PFSK-1 (cell line): ENCODE measurements around the gene POMGNT1.

Experiments used
- FOXP2 ChIP-seq: optimal IDR thresholded peaks from 2 replicates; pipeline ENCODE3; 2011; ENCODE audit warnings: borderline replicate concordance, control low read depth, inconsistent platforms; ENCODE audit not compliant: insufficient read depth; ENCODE audit errors: extremely low read length, extremely low read depth
- POLR2AphosphoS5 ChIP-seq: IDR thresholded peaks from 2 replicates; pipeline ENCODE4 v1.6.1; 2012; ENCODE audit warnings: low read depth, mild to moderate bottlenecking, control low read depth, low read length, moderate library complexity
- SIN3A ChIP-seq: IDR thresholded peaks from 2 replicates; pipeline ENCODE4 v1.6.1; 2012; ENCODE audit warnings: mild to moderate bottlenecking, low read length, moderate library complexity, borderline replicate concordance; ENCODE audit not compliant: insufficient read depth
- TAF1 ChIP-seq: IDR thresholded peaks from 2 replicates; pipeline ENCODE4 v1.6.1; 2012; ENCODE audit warnings: low read length, control low read depth, borderline replicate concordance; ENCODE audit not compliant: insufficient read depth
- TF ChIP-seq, protein P1 (sequence below), 2 experiments: IDR thresholded peaks; 2 replicates each; pipeline versions ENCODE4 v1.6.1 to v1.8.0; 2011 to 2012; ENCODE audit warnings: low read depth in 2 of 2, low read length in 2 of 2, control low read depth in 1 of 2, inconsistent platforms in 1 of 2, mild to moderate bottlenecking in 1 of 2, moderate library complexity in 1 of 2; ENCODE audit not compliant: insufficient read depth in 1 of 2

Gene POMGNT1

DNA sequence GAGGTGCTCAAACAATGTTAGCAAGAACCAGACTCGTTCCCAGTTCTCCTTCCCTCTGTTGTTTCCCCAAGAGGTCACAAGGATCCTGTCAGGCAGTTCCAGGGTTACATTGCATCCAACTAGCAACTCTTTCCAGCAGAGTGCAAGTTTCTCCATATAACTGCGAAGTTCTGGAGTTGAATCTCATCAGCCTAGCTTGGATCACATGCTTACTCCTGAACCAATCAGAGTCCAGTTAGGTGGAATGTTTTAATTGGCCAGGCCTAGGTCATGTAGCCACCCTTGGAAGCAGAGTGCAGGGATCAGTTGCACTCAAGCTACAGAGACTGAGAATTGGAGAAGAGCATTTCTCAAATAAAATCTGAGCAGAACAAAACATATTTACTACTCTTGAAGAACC is 49.9 kb downstream of the POMGNT1 start:
- TF ChIP-seq TAF1 (no peak), SIN3A (no peak), FOXP2 (no peak), POLR2AphosphoS5 (no peak)
- TF ChIP-seq, protein P1, sequence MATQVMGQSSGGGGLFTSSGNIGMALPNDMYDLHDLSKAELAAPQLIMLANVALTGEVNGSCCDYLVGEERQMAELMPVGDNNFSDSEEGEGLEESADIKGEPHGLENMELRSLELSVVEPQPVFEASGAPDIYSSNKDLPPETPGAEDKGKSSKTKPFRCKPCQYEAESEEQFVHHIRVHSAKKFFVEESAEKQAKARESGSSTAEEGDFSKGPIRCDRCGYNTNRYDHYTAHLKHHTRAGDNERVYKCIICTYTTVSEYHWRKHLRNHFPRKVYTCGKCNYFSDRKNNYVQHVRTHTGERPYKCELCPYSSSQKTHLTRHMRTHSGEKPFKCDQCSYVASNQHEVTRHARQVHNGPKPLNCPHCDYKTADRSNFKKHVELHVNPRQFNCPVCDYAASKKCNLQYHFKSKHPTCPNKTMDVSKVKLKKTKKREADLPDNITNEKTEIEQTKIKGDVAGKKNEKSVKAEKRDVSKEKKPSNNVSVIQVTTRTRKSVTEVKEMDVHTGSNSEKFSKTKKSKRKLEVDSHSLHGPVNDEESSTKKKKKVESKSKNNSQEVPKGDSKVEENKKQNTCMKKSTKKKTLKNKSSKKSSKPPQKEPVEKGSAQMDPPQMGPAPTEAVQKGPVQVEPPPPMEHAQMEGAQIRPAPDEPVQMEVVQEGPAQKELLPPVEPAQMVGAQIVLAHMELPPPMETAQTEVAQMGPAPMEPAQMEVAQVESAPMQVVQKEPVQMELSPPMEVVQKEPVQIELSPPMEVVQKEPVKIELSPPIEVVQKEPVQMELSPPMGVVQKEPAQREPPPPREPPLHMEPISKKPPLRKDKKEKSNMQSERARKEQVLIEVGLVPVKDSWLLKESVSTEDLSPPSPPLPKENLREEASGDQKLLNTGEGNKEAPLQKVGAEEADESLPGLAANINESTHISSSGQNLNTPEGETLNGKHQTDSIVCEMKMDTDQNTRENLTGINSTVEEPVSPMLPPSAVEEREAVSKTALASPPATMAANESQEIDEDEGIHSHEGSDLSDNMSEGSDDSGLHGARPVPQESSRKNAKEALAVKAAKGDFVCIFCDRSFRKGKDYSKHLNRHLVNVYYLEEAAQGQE (IDR thresholded peaks at IDR 0.05; ENCODE audit: insufficient read depth in 1 of 2, low read depth in 2 of 2, low read length in 2 of 2): no peak
